Fibroblast of lung (primary cell): Measurements from ENCODE around the gene GJB5. TPM values are rescaled to one million over a fixed set of nuclear protein-coding genes. Genes with fewer than 3 reads are reported as not detected.

ENCODE experiments used
- DNase-seq, 2 donors: peaks; one replicate each; pipeline versions ENCODE4 v3.0.0 to v3.0.0-alpha.2; 2010; ENCODE audit warnings: low read depth in 2 of 2
- H2AFZ ChIP-seq: 2 replicates; pipeline ENCODE4 v1.5.1; 2012; ENCODE audit warnings: low read length, control low read depth, inconsistent platforms
- H3K27ac ChIP-seq: 2 replicates; pipeline ENCODE4 v1.5.1; 2011; ENCODE audit warnings: low read length, control low read depth; ENCODE audit not compliant: insufficient read depth
- H3K27me3 ChIP-seq: 2 replicates; pipeline ENCODE4 v1.5.1; 2011; ENCODE audit warnings: mild to moderate bottlenecking, low read length; ENCODE audit not compliant: control insufficient read depth, insufficient read depth
- H3K36me3 ChIP-seq: 2 replicates; pipeline ENCODE4 v1.5.1; 2011; ENCODE audit warnings: low read length; ENCODE audit not compliant: control insufficient read depth, insufficient read depth
- H3K4me1 ChIP-seq: 2 replicates; pipeline ENCODE4 v1.5.1; 2011; ENCODE audit warnings: low read length; ENCODE audit not compliant: control insufficient read depth, insufficient read depth; ENCODE audit errors: extremely low read depth
- H3K4me2 ChIP-seq: 2 replicates; pipeline ENCODE4 v1.5.1; 2011; ENCODE audit warnings: low read length, control low read depth; ENCODE audit not compliant: insufficient read depth; ENCODE audit errors: extremely low read depth
- H3K4me3 ChIP-seq, 4 experiments: fragments of 200-600 bp in 1 of 4; sonication (generic) in 1 of 4; replicated peaks in 1 of 4; 2 replicates each; pipeline ENCODE4 v1.5.1; 2011 to 2016; ENCODE audit warnings: low read length in 4 of 4, low read depth in 3 of 4, mild to moderate bottlenecking in 3 of 4, control low read depth in 2 of 4, inconsistent platforms in 1 of 4, mixed read lengths in 1 of 4; ENCODE audit not compliant: insufficient read depth in 1 of 4; ENCODE audit errors: control extremely low read depth in 1 of 4
- H3K79me2 ChIP-seq: 2 replicates; pipeline ENCODE4 v1.5.1; 2012; ENCODE audit warnings: mild to moderate bottlenecking, low read length, inconsistent platforms; ENCODE audit not compliant: control insufficient read depth, insufficient read depth
- H3K9ac ChIP-seq: 2 replicates; pipeline ENCODE4 v1.5.1; 2011; ENCODE audit warnings: mild to moderate bottlenecking, low read length, control low read depth; ENCODE audit not compliant: insufficient read depth
- H3K9me3 ChIP-seq: 2 replicates; pipeline ENCODE4 v1.5.1; 2012; ENCODE audit warnings: low read depth, low read length; ENCODE audit not compliant: control insufficient read depth, insufficient read depth
- H4K20me1 ChIP-seq: 2 replicates; pipeline ENCODE4 v1.5.1; 2011; ENCODE audit warnings: low read length; ENCODE audit not compliant: control insufficient read depth, insufficient read depth; ENCODE audit errors: extremely low read depth
- EZH2 ChIP-seq: IDR thresholded peaks from 2 replicates; pipeline ENCODE4 v1.5.1; 2012; ENCODE audit warnings: low read length, control low read depth, mild to moderate bottlenecking; ENCODE audit errors: missing control alignments
- polyA plus RNA-seq, 2 donors: library from polyadenylated mRNA; depleted of rRNA in 1 of 2; stranded (reverse) in 1 of 2; unstranded in 1 of 2; fragments of >200 nt; gene quantifications; 2 replicates each; pipeline ENCODE4 v1.2.1, GENCODE V29; 2011 to 2012; ENCODE audit warnings: missing spikeins in 1 of 2
- total RNA-seq: library from RNA; depleted of rRNA; stranded (reverse); fragments of >200 nt; gene quantifications from 2 replicates; pipeline ENCODE4 v1.2.1, GENCODE V29; 2014
- TF ChIP-seq, protein P1 (sequence below), 2 donors: IDR thresholded peaks in 1 of 2; conservative IDR thresholded peaks in 1 of 2; 1 replicate in 1 of 2; 2 replicates in 1 of 2; pipeline ENCODE4 v1.5.1; 2011 to 2012; ENCODE audit warnings: low read length in 2 of 2, control low read depth in 1 of 2, inconsistent platforms in 1 of 2, low read depth in 1 of 2, mild to moderate bottlenecking in 1 of 2

GJB5 gene
- total and polyA plus RNA-seq, 2 donors (not counting 1 experiment from before 2014, with no cell fraction given): not detected

DNA sequence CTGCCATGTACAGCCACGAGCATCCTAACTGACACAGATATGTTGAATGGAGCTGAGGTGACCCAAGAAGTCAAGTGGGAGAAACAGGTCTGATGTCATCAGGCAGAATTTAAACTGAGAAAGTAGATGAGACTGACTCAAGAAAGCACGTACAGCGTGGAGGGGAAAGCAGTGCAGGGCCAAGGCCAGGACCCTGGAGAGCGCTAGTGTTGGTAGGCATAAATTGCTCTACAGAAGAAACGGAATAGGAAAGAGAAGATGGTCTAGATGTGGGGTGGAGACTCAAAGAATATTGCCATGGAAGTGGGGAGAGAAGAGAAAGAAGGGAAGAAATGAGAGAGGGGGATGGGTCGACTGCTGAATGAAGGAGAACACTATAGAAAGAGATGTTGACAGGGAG lies 45.3 kb upstream of the GJB5 start:
- Histone ChIP-seq H3K4me2 (no peak overlapping the region), H3K4me3 (no peak overlapping the region), H3K27ac (no peak overlapping the region), H3K9me3 (no peaks in the 10 kb centered on the region), H3K4me1 (no peaks in the 10 kb centered on the region), H3K27me3 (no peaks in the 10 kb centered on the region), H3K79me2 (no peaks in the 10 kb centered on the region), H3K36me3 (no peaks in the 10 kb centered on the region), H4K20me1 (no peaks in the 10 kb centered on the region), H2AFZ (no peak overlapping the region), H3K9ac (no peak overlapping the region)
- DNase-seq: no peak
- no peak for TF ChIP-seq EZH2
- TF ChIP-seq, protein P1, sequence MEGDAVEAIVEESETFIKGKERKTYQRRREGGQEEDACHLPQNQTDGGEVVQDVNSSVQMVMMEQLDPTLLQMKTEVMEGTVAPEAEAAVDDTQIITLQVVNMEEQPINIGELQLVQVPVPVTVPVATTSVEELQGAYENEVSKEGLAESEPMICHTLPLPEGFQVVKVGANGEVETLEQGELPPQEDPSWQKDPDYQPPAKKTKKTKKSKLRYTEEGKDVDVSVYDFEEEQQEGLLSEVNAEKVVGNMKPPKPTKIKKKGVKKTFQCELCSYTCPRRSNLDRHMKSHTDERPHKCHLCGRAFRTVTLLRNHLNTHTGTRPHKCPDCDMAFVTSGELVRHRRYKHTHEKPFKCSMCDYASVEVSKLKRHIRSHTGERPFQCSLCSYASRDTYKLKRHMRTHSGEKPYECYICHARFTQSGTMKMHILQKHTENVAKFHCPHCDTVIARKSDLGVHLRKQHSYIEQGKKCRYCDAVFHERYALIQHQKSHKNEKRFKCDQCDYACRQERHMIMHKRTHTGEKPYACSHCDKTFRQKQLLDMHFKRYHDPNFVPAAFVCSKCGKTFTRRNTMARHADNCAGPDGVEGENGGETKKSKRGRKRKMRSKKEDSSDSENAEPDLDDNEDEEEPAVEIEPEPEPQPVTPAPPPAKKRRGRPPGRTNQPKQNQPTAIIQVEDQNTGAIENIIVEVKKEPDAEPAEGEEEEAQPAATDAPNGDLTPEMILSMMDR (conservative IDR thresholded peaks at IDR 0.05 in 1 of 2, IDR thresholded peaks at IDR 0.05 in 1 of 2; ENCODE audit: low read depth in 1 of 2, low read length in 2 of 2): no peak

DNA sequence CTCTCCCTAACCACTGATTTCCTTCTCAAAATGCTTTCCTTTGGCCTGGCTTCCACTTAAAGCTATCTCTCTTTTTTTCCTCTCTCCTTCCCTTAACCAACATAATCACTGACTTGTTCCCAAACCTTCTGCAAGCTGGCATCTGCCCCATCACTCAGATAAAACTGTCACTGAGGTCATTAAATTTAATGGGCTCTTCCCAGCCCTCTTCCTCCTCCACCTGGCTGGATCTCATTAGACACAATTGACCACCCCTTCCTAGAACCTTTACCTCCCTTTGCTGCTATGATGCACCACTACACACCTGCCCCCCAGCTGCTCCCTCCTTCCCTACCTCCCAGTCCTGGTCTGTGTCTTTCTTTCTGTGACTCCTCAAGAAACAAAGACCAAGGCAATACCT lies 44.0 kb upstream of the GJB5 start:
- no peak for DNase-seq
- Histone ChIP-seq H3K27me3 (no peaks in the 10 kb centered on the region), H3K4me3 (no peak overlapping the region), H3K4me2 (no peak overlapping the region), H2AFZ (no peak overlapping the region), H3K4me1 (no peaks in the 10 kb centered on the region), H3K9ac (no peak overlapping the region), H3K36me3 (no peaks in the 10 kb centered on the region), H3K9me3 (no peaks in the 10 kb centered on the region), H3K79me2 (no peaks in the 10 kb centered on the region), H4K20me1 (no peaks in the 10 kb centered on the region), H3K27ac (no peak overlapping the region)
- TF ChIP-seq, protein P1 (conservative IDR thresholded peaks at IDR 0.05 in 1 of 2, IDR thresholded peaks at IDR 0.05 in 1 of 2; ENCODE audit: low read depth in 1 of 2, low read length in 2 of 2): no peak
- no peak for TF ChIP-seq EZH2

DNA sequence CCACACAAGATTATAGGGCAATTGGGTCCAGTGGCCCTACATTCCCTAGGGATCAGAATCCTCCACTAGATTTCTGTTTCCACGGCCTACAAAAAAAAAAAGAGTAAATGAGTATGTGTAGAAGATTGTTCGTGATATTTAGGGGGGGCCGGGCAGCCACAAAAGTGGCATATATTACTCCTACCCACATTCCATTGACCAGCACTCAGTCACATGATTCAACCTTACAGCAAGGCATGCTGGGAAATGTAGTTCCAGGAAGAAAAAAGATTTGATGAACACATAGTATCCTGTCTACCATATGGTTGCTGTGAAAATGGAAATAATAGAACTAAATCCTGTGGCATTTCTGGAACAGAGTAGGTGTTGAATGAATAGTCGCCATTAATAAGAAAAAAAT lies 43.4 kb upstream of the GJB5 start:
- Histone ChIP-seq H3K27me3 (no peaks in the 10 kb centered on the region), H2AFZ (no peak overlapping the region), H3K79me2 (no peaks in the 10 kb centered on the region), H3K36me3 (no peaks in the 10 kb centered on the region), H3K9ac (no peak overlapping the region), H3K4me2 (no peak overlapping the region), H3K4me1 (no peaks in the 10 kb centered on the region), H3K27ac (no peak overlapping the region), H3K9me3 (no peaks in the 10 kb centered on the region), H4K20me1 (no peaks in the 10 kb centered on the region), H3K4me3 (no peak overlapping the region)
- no peak for DNase-seq
- TF ChIP-seq EZH2: no peak
- TF ChIP-seq, protein P1 (conservative IDR thresholded peaks at IDR 0.05 in 1 of 2, IDR thresholded peaks at IDR 0.05 in 1 of 2; ENCODE audit: low read depth in 1 of 2, low read length in 2 of 2): no peak
